HG02798 (cell line): Measurements from ENCODE around the gene CDH4.

Source experiments
- ATAC-seq: cut with Tn5 transposase; IDR thresholded peaks from one replicate; pipeline ENCODE4 v1.9.1; 2021; ENCODE audit warnings: mild to moderate bottlenecking; ENCODE audit not compliant: unreplicated experiment, poor library complexity

Gene CDH4

GRCh38 chr20:61321481-61321880 lies 69.4 kb downstream of the CDH4 start:
- no peak for ATAC-seq

DNA sequence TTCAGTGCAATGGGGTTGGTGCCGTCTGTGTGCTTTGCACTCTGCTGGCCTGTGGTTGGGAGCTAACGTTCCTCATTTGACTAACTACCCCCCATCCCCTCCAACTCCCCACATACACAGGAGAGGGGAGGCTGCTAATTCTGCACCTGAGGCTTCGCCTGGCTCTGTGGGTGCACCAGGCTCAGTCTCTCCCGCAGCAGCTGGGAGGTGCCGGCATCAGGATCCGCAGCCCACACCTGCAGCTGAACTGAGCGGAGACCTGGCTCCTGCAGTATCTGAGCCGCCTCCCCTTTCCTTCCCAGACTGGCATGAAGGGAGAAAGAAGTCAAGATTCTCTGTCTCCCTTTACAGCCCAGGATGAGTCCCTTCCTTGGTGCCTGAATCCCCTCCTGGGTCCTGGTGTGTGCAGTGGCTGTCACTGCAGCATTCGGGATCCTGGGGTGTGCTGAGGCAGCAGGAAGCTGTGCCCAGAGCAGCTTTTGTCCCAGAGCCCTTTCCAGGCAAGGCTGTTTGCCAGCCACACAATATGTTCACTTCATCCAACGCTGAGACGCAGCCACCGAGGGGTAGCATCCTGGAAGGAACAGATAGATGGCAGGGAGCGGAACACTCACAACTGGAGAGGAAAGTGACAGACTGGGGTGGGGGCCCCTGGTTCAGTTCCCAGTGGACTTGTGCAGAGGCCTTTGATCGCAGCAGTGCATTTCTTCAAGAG lies 70.2 kb downstream of the CDH4 start:
- ATAC-seq, result no peak

DNA sequence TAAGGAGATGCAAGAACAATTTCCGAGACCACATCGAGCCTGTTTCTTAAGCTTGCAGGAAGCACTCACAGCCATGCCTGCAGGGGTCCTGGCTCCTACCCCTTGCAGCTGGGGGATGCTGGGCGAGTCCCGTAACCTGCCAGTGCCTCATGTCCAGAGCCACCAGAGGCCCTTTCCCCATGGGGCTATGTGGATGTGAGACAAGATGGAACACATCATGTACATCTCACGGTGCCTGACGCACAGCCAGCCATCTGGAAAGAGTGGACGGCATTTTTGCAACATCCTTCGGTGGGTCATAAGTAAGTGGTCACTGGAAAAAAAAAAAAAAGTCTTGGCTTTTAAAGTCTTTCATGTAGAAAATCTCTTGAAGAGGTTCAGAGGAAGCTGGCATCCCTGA lies 72.8 kb downstream of the CDH4 start:
- no peak for ATAC-seq

- no peak for ATAC-seq
These were observed 73.7 kb downstream of the CDH4 start for GRCh38 chr20:61325718-61326117.

- ATAC-seq, result no peak
These were observed 77.0 kb downstream of the CDH4 start for GRCh38 chr20:61328911-61329558.

DNA sequence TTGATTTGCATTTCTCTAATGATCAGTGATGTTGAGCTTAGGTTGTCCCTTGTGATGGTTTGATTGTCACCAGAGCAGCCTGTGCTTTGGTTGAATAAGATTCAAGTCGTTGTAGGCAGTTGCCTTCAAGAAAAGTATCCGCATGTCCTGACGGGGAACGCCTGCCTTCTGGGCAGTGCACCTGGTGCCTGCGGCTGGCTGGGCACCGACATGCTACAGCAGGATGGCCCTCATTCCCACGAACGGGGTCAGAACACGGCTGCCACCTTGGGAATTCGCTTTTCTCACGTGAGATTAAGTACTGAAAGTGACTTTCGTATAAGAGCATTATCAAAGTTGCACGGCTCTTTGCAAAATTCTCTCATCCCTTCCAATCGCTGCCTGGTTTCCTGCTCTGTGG lies 78.4 kb downstream of the CDH4 start:
- ATAC-seq, result no peak

- ATAC-seq, result no peak
These were observed 79.5 kb downstream of the CDH4 start for GRCh38 chr20:61331543-61331942.

DNA sequence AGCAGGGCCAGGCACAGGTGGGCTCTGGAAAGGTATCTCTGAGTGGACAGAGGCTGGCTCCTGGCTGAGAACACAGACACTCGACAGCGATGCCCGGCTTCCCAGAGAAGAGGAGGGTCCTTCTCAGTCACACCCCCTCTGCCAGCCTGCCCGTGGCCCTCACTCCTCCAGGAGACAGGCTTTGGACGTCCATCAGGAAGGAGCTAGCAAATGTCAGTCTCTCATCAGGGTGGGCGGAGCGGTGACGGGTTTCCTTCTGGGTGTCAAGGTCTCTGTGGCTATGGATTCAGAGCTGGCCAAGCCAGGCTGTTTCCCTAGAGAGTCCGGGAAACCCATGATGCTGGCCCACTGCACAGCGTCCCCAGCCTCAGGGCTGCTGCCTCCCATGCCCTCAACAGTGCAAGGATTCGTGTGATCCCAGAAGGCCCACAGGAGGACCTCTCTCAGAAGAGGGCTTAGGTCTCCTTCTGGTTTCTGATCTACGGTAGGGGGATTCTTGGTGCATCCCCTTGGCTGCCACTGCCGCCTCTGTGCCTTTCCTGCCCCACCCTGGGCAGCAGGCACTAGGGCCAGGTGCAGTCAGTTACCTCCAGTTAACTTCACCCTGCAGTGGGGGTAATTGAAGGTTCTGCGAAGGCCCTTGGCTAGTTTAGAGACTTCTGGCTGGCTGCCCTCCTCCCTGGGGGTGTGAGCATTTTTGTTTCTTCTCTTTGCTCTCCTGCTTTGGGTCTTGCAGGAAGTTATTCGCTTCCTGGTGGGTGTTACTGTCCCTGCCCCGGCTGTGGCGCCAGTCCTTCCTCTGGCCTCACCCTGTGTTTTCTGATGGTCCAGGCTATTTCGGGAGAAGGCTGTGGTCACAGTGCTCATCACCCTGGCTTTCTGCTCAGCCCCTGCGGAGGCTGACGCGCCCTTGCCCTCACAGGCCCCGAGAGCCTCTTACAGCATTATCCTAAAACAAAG lies 80.2 kb downstream of the CDH4 start:
- ATAC-seq, result no peak

- no peak for ATAC-seq
These were observed 81.5 kb downstream of the CDH4 start for GRCh38 chr20:61333484-61334108.

DNA sequence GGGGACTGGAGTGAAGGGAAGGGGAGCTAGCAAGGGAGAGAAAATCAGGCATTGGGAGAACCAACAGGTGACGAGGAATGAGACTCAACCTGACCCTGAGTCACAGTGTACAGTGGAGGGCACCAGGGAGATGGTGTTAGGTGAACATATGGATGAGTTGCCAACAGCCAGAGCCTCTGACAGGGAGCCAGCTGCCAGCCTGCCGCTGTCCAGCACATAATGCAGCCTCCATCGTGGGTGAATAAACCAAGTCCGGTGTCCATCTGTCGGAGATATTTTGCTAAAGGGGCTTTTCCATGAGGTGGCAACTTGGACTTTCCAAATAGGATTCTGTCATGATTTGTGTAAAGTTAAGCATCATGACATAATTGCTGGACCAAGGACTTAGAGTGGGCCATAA lies 88.1 kb downstream of the CDH4 start:
- ATAC-seq, result no peak

DNA sequence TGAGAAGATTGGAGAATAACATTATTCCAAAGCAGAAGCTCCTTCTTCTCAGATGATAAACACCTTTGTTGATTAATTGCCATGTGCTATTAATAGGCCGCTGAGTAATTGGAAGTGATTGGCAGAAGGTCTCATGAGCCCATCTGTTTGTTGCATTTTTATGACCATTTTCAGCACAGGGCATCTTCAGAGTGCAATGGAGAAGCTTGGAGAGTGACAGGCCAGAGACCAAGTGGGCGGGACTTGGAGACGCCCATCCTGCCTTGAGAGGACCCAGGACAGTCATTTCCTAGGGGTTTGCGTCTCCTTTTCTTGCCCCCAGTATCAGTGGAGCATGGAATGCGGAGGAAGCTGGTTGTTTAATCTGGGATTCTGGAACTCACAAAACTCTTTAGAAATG lies 89.5 kb downstream of the CDH4 start:
- no peak for ATAC-seq

- no peak for ATAC-seq
These were observed 91.9 kb downstream of the CDH4 start for GRCh38 chr20:61343934-61344333.

DNA sequence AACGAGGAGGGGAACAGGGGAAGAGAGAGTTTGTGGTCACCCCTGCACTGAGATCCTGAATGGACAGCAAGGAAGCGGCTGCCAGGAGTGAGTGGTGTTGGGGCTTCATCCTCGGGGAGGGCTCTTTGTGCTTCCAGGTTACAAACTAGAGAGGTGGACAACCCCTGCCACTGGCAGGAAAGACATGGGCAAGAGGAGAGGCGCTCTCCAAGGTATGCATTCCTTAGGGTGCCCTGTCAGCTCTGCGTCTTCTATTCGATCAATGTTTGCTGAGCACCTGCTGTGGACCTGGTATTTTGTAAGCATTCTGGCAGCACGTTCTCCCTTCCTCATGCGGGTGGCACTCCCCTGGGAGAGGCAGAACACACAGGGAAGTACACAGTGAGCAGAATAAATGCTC lies 93.6 kb downstream of the CDH4 start:
- ATAC-seq, result no peak

- ATAC-seq, result no peak
These were observed 94.9 kb downstream of the CDH4 start for GRCh38 chr20:61346996-61347395.

DNA sequence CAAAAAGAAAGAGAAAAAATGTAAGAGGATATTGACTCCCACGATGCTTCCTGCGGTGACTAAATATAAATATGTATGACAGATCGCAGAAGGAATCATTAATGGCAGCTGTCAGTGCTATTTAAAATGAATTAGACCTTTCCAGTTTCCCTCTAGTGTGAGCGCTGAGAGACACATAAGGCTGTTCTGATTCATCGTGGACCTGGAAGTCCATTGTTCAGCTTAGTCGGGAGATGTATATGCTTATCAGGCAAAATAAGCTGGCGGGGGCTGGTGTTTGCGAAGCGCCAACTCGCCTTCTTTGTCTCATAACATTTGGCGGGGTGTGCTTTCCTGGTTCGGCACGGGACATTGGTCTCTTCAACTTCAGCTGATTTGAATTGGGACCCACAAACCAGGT lies 95.4 kb downstream of the CDH4 start:
- no peak for ATAC-seq

- no peak for ATAC-seq
These were observed 97.5 kb downstream of the CDH4 start for GRCh38 chr20:61349447-61350165.

GRCh38 chr20:61350500-61351250 lies 98.6 kb downstream of the CDH4 start:
- ATAC-seq, result no peak

- no peak for ATAC-seq
These were observed 100.5 kb downstream of the CDH4 start for GRCh38 chr20:61352346-61353260.
